ENCODE data around the gene C1QTNF1. TPM values are rescaled to one million over a fixed set of nuclear protein-coding genes. Genes with fewer than 3 reads are reported as not detected.

The C1QTNF1 gene
- not detected in 2 replicates for total RNA-seq (2011; cell fraction: chromatin; rRNA removed; ENCODE audit: low replicate concordance)
- not detected in 2 replicates for total RNA-seq (2011; cell fraction: nucleolus; rRNA removed)
- total RNA-seq (2011; cell fraction: nucleoplasm; rRNA removed) = not detected in 2 replicates
- not detected in 2 replicates for total RNA-seq (2014; rRNA removed)
- not detected in 2 replicates for total RNA-seq (2014; rRNA removed; fragmentation: Illumina TruSeq; extraction: Trizol)
- total RNA-seq (2015; rRNA removed; fragmentation: Illumina TruSeq; extraction: Trizol) = not detected in 2 replicates
- 0.09 and 0.22 TPM in 2 replicates for total RNA-seq (2021)
- not detected in 2 replicates for polyA plus RNA-seq (2011; rRNA removed)
- not detected in 2 replicates for polyA plus RNA-seq (2011; cell fraction: cytosol; rRNA removed)
- not detected in 2 replicates for polyA plus RNA-seq (2011; cell fraction: nucleus; rRNA removed)
- polyA plus RNA-seq (2012) = not detected in 2 replicates
- not detected in 2 replicates for polyA plus RNA-seq (2014; fragmentation: Illumina TruSeq; extraction: Trizol)
- polyA plus RNA-seq (2014; fragmentation: Nextera tagmentation; extraction: Ambion mirVana) = not detected
- not detected in 2 replicates for polyA plus RNA-seq (2014; rRNA removed)
- not detected in 2 replicates for polyA minus RNA-seq (2011; rRNA and poly(A)+ RNA removed)
- polyA minus RNA-seq (2011; cell fraction: cytosol; rRNA and poly(A)+ RNA removed) = not detected in 2 replicates
- not detected in 2 replicates for polyA minus RNA-seq (2011; cell fraction: nucleus; rRNA and poly(A)+ RNA removed)
- Bru-seq, nascent RNA = percentile 4 among the genes with signal in this experiment
- not detected for BruChase-seq, experiment 1, labeled RNA remaining after a 2-hour chase
- not detected for BruChase-seq, experiment 2, labeled RNA remaining after a 6-hour chase
- long read RNA-seq, experiment 1 = 0 reads
- long read RNA-seq, experiment 2 = 0 reads
- long read RNA-seq, experiment 3 = 0 reads

GRCh38 chr17:79023886-79024771 lies at the start of gene C1QTNF1:
TSS of gene C1QTNF1 (plus strand) at chr17:79024169. CDS start at chr17:79043969, 19,800 bp downstream.
- intact Hi-C loops (cut with micrococcal nuclease) = no loop called here
- Histone ChIP-seq H3K36me3 (ENCODE audit: control insufficient read depth, insufficient read depth, low read length) (no peaks in the 10 kb centered on the region), H3K4me3 (no peak within 1 kb of the TSS), H3K9ac (ENCODE audit: insufficient read depth in 1 of 2, low read depth in 2 of 2, low read length in 2 of 2) (no peak within 1 kb of the TSS), H3K9me1 (ENCODE audit: control insufficient read depth, insufficient read depth, low read length) (no peaks in the 10 kb centered on the region), H3K27ac (ENCODE audit: extremely low read depth, low read depth, low read length) (no peak within 1 kb of the TSS), H3K4me1 (replicated peaks in 1 of 2; ENCODE audit: control insufficient read depth in 2 of 2, insufficient read depth in 2 of 2, low read length in 2 of 2) (peaks cover 9 to 28% of the 10 kb centered on the region in 2 experiments), H4K20me1 (replicated peaks; ENCODE audit: control insufficient read depth, insufficient read depth, low read length) (peaks cover 4% of the 10 kb centered on the region; the same call in 1 of the 2 replicates), H3K79me2 (ENCODE audit: control insufficient read depth, insufficient read depth, low read length) (no peaks in the 10 kb centered on the region), H3K4me2 (ENCODE audit: insufficient read depth, low read length) (no peak within 1 kb of the TSS), H2AFZ (ENCODE audit: low read depth, low read length) (no peak within 1 kb of the TSS), H3K27me3 (ENCODE audit: control insufficient read depth in 2 of 2, insufficient read depth in 2 of 2, low read length in 2 of 2) (peaks cover 60 to 75% of the 10 kb centered on the region in 2 experiments), H3K9me3 (replicated peaks; ENCODE audit: control insufficient read depth, insufficient read depth, low read depth, low read length) (no peaks in the 10 kb centered on the region)
- DNase-seq (ENCODE audit: extremely low read depth in 1 of 4, low spot score in 3 of 4) (peak in 2 of 4 experiments; percentile 68 to 71), FAIRE-seq (no peak), ATAC-seq (peak; percentile 67)
- in situ Hi-C loops (cut with MboI) = no loop called here
- 9% methylated on average over 37 of the region's 77 CpGs for WGBS (ENCODE audit: insufficient coverage, low coverage, missing lambda C conversion rate)
- 0 out of 6 replicates have a peak, but pooled peaks of 1 of the 3 experiments have one; percentile 14 for TF ChIP-seq CTCF (IDR thresholded peaks at IDR 0.05 in 2 of 3, conservative IDR thresholded peaks at IDR 0.05 in 1 of 3; ENCODE audit: insufficient read depth in 2 of 3, low read depth in 1 of 3, low read length in 3 of 3)
- TF ChIP-seq ZNF316 (IDR thresholded peaks at IDR 0.05) = no peak
- ChIA-PET CTCF (ENCODE audit: low intra/inter-chr PET ratio) (no interaction called here), POLR2A (interaction anchor here (0.6 kb wide), 1 partner anchor 642 kb away, joined by 3 read pairs; no protein-coding TSS in a partner anchor)
- no TSS peak for BruUV-seq (replicated peaks)

Measured in K562 (cell line).